Sigmoid colon (tissue), 4 donors: ENCODE results near the gene RPS19BP1.

Experiments
- EP300 ChIP-seq, 4 donors: sonication (generic); formaldehyde crosslinking; IDR thresholded peaks; one replicate each; pipeline ENCODE4 v1.6.1; 2017; ENCODE audit warnings: antibody characterized with exemption in 4 of 4
- POLR2A ChIP-seq, 2 donors: fragments of 450-650 bp; IDR thresholded peaks; one replicate each; pipeline ENCODE4 v1.6.1; 2016; ENCODE audit warnings: antibody characterized with exemption in 2 of 2, mild to moderate bottlenecking in 2 of 2, moderate library complexity in 2 of 2
- TF ChIP-seq, protein P1 (sequence below), 4 experiments: fragments of 450-650 bp in 3 of 4; fragments of 200-600 bp in 1 of 4; IDR thresholded peaks; one replicate each; pipeline ENCODE4 v1.5.1; 2016 to 2019; ENCODE audit warnings: antibody characterized with exemption in 4 of 4, mild to moderate bottlenecking in 3 of 4, moderate library complexity in 2 of 4

- TF ChIP-seq, protein P1, sequence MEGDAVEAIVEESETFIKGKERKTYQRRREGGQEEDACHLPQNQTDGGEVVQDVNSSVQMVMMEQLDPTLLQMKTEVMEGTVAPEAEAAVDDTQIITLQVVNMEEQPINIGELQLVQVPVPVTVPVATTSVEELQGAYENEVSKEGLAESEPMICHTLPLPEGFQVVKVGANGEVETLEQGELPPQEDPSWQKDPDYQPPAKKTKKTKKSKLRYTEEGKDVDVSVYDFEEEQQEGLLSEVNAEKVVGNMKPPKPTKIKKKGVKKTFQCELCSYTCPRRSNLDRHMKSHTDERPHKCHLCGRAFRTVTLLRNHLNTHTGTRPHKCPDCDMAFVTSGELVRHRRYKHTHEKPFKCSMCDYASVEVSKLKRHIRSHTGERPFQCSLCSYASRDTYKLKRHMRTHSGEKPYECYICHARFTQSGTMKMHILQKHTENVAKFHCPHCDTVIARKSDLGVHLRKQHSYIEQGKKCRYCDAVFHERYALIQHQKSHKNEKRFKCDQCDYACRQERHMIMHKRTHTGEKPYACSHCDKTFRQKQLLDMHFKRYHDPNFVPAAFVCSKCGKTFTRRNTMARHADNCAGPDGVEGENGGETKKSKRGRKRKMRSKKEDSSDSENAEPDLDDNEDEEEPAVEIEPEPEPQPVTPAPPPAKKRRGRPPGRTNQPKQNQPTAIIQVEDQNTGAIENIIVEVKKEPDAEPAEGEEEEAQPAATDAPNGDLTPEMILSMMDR (IDR thresholded peaks at IDR 0.05) = no peak
- TF ChIP-seq EP300 (IDR thresholded peaks at IDR 0.05) = no peak
- TF ChIP-seq POLR2A (IDR thresholded peaks at IDR 0.05) = no peak
Measured at GRCh38 chr22:39568278-39568981, 35.9 kb upstream of the RPS19BP1 start.
